ENCODE results near the gene SEMA6D.

DNA sequence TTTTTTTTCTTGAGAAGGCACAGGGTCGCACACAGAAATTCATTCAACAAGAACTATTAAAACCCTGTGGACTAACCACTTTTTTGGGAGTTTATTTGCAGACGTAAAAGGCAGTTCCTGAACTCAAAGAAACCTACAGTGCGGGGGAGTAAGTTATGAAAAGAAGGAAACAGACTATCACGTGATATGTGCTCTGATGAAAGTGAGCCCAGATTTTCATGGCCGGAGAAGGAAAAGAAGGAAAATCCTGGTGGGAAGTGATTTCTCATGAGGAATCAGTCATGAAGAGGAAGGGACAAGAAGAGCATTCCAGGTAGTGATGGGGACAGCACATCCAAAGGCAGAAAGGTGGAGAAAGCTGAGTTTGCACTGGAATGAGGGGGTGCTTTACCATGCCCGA is 26.1 kb downstream of the SEMA6D start:
- TF ChIP-seq POLR2A (IDR thresholded peaks at IDR 0.05; ENCODE audit: low read length) (no peak), GATA1 (IDR thresholded peaks at IDR 0.05; ENCODE audit: low read depth, low read length) (no peak)
